Kidney tubule cell (primary cell): ENCODE data around the gene PDE8A.
A peak's percentile ranks its signal among the peaks of the same experiment; 100 is the strongest.

ENCODE experiments used
- DNase-seq: peaks from one replicate; pipeline ENCODE4 v3.0.0-alpha.2; 2018; ENCODE audit warnings: low spot score

Gene PDE8A

DNA sequence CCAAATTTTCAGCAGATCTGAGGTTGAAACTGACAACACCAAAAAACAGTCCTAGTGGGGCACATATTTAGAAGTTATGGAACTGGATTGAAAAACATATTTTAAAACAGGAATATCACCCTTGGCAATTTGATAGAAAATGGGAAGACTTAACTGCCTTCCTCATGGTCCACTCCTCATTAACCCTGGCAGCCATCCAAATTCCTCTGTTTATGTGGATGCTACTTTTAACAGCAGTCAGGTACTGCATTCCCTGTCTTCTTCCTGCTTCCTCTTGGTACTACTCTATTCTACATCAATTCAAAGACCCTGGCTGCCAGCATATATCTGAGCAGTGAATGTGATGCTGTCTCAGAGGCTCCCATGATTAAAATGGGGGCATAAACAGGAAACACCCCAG lies 54.3 kb downstream of the PDE8A start:
- peak; percentile 34 for DNase-seq

DNA sequence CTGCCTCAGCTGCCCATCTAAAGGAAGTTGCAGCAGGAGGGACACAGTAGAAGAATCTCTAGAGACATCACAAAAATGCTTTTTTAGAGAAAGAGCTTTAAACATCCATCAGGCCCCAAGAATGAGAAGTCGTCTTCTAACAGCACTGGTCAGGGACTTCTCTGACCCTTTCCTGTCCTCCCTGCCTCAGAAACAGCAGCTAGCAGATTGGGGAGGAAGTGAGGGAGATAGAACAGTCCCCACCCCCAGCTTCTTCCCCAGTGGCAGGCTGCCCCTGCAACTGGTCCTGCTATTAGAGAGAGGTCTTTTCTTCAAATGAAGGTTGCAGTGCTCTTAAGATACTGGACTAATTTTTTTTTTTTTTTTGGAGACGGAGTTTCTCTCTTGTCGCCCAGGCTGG lies 55.1 kb downstream of the PDE8A start:
- DNase-seq = no peak

- DNase-seq = no peak
Observed at GRCh38 chr15:85037641-85038040, 56.0 kb downstream of the PDE8A start.

GRCh38 chr15:85041230-85041629 lies 59.6 kb downstream of the PDE8A start:
- DNase-seq = no peak

GRCh38 chr15:85044251-85044853 lies 62.7 kb downstream of the PDE8A start:
- DNase-seq = peak; percentile 62

DNA sequence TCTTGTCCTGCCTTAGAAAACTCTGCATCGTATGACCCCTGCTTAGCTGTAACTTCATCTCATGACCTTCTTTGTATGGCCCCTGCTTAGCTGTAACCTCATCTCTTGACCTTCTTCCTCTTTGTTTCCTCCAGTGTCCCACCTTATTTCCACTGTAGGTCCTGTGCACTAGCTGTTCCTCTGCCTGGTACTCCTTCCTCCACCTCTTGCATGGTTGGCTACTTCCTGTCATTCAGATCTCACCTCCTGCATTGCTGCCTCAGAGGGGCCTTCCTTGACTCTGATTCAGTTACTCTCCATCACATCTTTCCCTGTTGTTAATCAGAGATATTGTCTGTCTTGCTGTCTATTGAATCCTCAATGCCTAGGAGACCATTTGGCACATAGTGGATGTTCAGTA lies 63.2 kb downstream of the PDE8A start:
- DNase-seq = peak; percentile 13

DNA sequence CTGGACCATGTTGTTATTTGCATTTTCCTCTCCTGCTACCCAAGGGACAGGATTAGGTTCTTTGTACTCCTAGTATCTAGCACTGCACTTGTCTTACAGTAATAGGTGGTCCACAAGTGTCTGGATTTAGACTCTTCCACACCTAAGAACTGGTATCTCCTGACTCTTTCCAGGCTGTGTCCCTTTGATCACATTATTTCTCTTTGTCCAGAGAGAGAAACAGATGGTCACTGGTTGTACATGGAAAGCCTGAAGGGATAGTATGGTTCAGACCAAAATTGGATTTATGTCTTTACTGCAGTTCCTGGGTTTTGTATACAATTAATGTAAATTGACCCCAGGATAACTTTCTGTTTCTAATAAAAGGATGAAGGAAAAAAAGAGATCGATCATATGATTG lies 64.0 kb downstream of the PDE8A start:
- no peak for DNase-seq

GRCh38 chr15:85047271-85047948 lies 65.8 kb downstream of the PDE8A start:
- peak; percentile 45 for DNase-seq

DNA sequence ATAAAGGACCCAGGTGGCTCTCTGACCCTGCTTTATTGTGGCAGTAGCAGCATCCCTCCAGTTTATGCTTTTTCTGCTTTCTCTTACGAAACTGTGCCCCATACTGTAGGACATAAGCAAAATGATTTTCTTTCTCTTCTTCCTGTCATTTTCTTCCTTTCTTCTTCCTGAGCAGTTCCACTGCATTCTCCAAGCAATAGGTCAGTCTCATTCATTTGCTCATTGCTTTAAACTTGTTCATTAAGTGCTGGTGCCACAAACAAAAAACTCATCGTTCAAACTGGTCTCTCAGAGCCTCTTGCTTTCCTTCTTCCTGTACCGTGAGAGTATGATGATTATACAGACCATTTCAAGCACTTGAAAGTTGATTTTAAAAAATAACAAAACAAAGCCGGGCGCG lies 66.8 kb downstream of the PDE8A start:
- no peak for DNase-seq

DNA sequence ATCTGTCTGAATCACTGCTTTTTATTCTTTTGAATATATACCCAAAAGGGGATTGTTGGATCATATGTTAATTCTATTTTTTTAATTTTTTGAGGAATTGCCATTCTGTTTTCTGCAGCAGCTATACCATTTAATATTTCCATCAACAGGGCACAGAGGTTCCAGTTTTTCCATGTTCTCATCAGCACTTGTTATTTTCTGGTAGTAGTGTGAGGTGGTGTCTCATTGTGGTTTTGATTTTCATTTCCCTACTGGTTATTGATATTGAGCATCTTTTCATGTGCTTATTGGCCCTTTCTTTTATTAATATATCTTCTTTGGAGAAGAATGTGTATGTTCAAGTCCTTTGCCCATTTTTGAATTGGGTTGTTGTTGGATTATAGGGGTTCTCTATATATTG lies 68.1 kb downstream of the PDE8A start:
- DNase-seq = no peak

DNA sequence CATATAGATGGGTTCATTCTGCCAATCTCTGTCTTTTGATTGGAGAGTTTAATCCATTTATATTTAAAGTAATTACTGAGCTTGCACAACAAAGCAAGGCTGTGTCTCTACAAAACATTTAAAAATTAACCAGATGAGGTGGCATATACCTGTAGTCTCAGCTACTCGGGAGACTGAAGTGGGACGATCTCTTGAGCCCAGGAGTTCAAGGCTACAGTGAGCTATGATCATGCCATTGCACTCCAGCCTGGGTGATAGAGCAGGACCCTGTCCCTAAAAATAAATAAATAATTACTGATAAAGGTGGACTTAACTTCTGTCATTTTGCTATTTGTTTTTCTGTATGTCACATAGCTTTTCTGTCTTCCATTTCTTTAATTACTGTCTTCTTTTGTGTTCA lies 78.1 kb downstream of the PDE8A start:
- no peak for DNase-seq

DNA sequence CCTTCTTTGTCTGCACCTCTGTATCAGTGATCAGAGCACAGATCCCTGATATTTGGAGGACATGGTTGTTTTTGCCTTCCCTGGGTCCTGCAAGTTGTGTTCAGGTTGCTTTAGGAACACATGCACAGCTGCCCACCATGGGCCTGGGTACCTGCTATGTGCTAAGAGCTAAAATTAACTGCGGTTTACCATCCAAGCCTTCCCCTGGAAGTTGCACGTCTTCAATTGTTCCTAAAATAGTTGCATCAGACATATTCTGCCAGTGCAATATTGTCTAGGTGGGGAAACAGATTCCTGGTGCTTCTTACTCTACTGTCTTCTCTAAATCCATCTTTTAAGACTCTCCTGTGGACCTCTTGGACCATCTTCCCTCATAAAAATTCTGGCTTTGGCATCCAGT lies 80.9 kb downstream of the PDE8A start:
- DNase-seq = no peak

GRCh38 chr15:85063088-85063487 lies 81.4 kb downstream of the PDE8A start:
- no peak for DNase-seq

DNA sequence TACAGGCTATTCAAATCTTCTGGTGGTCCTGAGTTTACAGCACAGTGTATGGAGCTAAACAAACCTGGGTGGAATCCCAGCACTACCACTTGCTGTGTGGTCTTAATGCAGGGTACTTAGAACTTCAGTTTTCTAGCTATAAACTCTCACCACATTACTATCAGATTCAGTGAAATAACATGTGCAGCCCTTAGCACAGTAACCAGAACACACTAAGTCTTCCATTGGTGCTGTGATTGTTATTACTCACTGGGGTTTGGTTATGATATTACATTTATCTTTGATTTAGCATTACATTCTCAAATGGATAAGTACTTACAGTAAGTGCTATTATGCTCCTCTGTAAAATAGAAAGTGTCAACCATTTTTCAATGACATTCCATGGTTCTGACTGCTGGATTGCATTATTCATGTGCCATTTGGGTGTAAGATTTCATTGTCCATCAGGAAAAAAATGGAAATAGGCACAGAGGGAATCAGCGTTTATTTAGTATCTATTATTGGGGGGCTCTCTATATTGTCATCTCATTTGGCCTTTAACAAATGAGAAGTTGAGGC lies 81.9 kb downstream of the PDE8A start:
- DNase-seq = no peak

DNA sequence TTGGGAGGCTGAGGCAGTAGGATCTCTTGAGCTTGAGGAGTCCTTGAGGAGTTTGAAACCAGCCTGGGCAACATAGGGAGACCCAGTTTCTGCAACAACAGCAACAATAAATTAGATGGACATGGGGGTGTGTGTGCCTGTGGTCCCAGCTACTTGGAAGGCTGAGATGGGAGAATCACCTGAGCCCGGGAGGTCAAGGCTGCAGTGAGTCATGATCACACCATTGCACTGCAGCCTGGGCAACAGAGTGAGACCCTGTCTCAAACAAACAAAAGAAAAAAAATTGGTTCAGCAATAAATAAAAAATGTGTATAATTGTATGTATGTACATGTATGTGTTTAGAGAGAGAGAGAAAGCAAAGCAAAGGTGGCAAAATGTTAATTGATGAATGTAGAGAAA lies 83.1 kb downstream of the PDE8A start:
- DNase-seq = no peak

- no peak for DNase-seq
Observed at GRCh38 chr15:85071061-85071460, 89.4 kb downstream of the PDE8A start.

DNA sequence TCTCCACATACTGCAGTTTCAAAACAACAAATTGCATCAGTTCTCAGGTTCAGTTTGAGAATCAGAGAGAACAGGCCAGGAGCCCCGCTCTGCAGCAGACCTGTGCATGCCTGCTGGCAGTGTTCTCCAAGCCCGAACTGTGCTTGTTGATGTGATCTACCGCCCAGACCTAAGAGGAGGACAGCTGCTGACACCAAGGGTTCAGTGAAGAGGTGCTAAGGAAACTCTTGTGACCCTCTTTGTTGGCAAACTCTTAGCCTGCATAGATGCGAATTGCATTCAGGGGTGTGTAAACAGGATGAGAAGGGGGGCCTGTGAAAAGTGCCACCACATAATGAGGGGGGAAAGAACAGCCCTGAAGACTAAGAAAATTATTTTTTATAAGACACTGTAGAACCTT lies 89.8 kb downstream of the PDE8A start:
- DNase-seq = no peak

DNA sequence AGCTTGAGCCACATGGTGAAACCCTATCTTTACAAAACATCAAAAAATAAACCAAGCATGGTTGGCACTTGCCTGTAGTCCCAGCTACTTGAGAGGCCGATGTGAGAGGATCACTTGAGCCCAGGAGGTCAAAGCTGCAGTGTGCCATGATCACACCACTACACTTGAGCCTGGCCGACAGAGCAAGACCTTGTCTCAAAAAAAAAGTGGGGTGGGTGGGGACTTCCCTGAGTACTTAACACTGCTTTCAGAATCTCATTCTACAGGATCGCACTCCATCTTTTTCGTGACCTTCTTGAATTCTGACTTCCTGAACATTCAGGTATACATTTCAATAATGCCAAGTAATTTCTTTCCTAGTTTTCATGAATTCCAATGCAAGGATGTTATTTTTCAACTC lies 91.3 kb downstream of the PDE8A start:
- no peak for DNase-seq

GRCh38 chr15:85073556-85074194 lies 92.0 kb downstream of the PDE8A start:
- peak; percentile 75 for DNase-seq

DNA sequence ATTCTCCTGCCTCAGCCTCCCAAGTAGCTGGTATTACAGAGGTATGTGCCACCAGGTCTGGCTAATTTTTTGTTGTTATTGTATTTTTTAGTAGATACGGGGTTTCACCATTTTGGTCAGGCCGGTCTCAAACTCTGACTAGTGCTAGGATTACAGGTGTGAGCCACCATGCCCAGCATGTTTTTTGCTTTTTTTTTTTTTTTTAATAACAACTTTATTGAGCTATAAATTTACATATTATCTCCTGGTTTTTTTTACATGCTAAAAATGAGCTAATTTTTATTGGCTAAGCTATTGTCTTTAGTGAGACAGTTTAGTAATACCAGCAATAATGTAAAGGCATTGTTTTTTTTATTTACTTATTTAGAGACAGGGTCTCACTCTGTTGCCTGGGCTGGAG lies 105.2 kb downstream of the PDE8A start:
- no peak for DNase-seq

GRCh38 chr15:85088300-85088699 lies 106.6 kb downstream of the PDE8A start:
- no peak for DNase-seq

DNA sequence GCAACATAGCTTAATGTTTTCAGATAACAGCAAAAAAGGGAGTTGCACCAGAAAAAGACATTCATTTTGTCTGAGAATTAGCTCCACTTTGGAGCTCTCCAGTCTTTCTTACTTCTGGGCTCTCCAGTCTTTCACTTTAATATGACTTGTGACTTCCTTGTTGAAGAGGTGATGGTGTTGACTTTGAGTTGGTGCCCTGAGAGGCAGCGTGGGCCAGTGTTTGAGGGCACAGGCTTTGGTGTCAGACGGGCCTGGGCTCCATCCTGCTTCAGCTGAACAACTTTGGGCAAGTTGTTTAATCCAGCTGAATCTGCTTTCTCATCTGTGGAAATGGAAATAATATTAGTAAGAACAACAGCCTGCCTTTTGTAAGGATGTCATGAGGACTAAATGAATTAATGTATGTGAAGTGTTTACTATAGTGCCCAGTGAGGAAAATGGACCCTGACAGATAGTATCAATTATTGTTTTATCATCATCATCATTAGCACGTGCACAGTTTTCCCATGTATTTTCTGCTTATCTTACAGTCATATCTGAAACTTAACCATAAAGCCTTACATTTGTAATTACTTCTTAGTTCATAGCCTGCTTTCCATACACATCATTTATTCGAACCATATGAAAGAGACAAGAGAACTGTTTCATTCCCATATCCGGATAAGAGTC lies 108.4 kb downstream of the PDE8A start:
- DNase-seq = no peak

DNA sequence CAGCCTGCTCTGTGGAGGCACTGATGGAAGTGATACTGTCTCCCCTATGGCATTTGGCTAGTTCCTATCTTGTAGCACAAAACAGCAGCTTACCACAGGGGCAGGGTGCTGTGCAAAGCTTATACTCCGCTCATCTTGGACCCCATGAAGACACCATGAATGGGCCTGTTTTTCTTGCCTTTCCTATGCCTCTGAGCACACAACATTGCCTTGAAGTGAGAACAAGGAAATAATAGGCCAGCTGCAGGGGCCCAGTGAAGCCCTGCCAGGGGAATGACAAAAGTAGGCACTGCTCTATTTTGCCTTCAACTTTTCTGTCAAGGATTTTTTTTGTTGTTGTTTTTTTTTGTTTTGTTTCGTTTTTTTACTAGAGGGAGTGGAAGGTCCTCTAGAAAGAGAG lies 110.3 kb downstream of the PDE8A start:
- no peak for DNase-seq
